Mesendoderm (in vitro differentiated cells): ENCODE data around the gene RECQL.
"Not testable (repeated sequence)": the region's sequence is repeated elsewhere in the genome, so short reads cannot be mapped to it uniquely, and the experiment has no call there.

Source experiments
- DNase-seq: peaks from one replicate; pipeline ENCODE4 v3.0.0; 2013
- H2AK5ac ChIP-seq: 2 replicates; pipeline ENCODE4 v1.6.1; 2013; ENCODE audit warnings: low read length, inconsistent platforms
- H2BK120ac ChIP-seq: 2 replicates; pipeline ENCODE4 v1.6.1; 2013; ENCODE audit warnings: low read depth, mild to moderate bottlenecking, low read length, moderate library complexity, mixed read lengths
- H2BK15ac ChIP-seq: replicated peaks from 2 replicates; pipeline ENCODE4 v1.6.1; 2013; ENCODE audit warnings: low read depth, mild to moderate bottlenecking, moderate library complexity
- H2BK5ac ChIP-seq: 2 replicates; pipeline ENCODE4 v1.6.1; 2013; ENCODE audit warnings: low read length, inconsistent platforms
- H3K18ac ChIP-seq: 2 replicates; pipeline ENCODE4 v1.6.1; 2013; ENCODE audit warnings: mild to moderate bottlenecking, low read length, mixed read lengths
- H3K23ac ChIP-seq: one replicate; pipeline ENCODE4 v1.6.1; 2013; ENCODE audit warnings: low read length
- H3K27ac ChIP-seq: 2 replicates; pipeline ENCODE4 v1.5.1; 2013; ENCODE audit warnings: low read depth, mild to moderate bottlenecking, inconsistent platforms, low read length, moderate library complexity
- H3K27me3 ChIP-seq: 2 replicates; pipeline ENCODE4 v1.6.1; 2013; ENCODE audit warnings: low read length, control low read depth, mild to moderate bottlenecking, inconsistent platforms; ENCODE audit not compliant: insufficient read depth, poor library complexity
- H3K36me3 ChIP-seq: 2 replicates; pipeline ENCODE4 v1.6.1; 2013; ENCODE audit warnings: low read length, inconsistent platforms; ENCODE audit not compliant: control insufficient read depth, insufficient read depth
- H3K4ac ChIP-seq: one replicate; pipeline ENCODE4 v1.6.1; 2013; ENCODE audit warnings: low read depth, mild to moderate bottlenecking, low read length, moderate library complexity
- H3K4me1 ChIP-seq: 2 replicates; pipeline ENCODE4 v1.6.1; 2013; ENCODE audit warnings: low read depth, low read length, inconsistent platforms; ENCODE audit not compliant: control insufficient read depth
- H3K4me2 ChIP-seq: 2 replicates; pipeline ENCODE4 v1.6.1; 2013; ENCODE audit warnings: low read length
- H3K4me3 ChIP-seq: 2 replicates; pipeline ENCODE4 v1.5.1; 2013; ENCODE audit warnings: mild to moderate bottlenecking, low read length
- H3K56ac ChIP-seq: one replicate; pipeline ENCODE4 v1.6.1; 2013; ENCODE audit warnings: low read length
- H3K79me1 ChIP-seq: 2 replicates; pipeline ENCODE4 v1.6.1; 2013; ENCODE audit warnings: low read length, inconsistent platforms
- H3K79me2 ChIP-seq: 2 replicates; pipeline ENCODE4 v1.6.1; 2013; ENCODE audit warnings: mild to moderate bottlenecking, low read length; ENCODE audit not compliant: control insufficient read depth, insufficient read depth
- H3K9ac ChIP-seq: 2 replicates; pipeline ENCODE4 v1.6.1; 2013; ENCODE audit warnings: low read length, inconsistent platforms
- H4K5ac ChIP-seq: one replicate; pipeline ENCODE4 v1.6.1; 2013; ENCODE audit warnings: low read length
- H4K8ac ChIP-seq: one replicate; pipeline ENCODE4 v1.6.1; 2013; ENCODE audit warnings: low read depth, mild to moderate bottlenecking, control low read depth, low read length, moderate library complexity
- WGBS: extraction: QIAGEN DNeasy Blood & Tissue Kit; methylation state at CpG from one replicate; pipeline ENCODE4 v1.1.7; 2013; ENCODE audit warnings: low lambda C conversion rate, missing lambda C conversion rate; ENCODE audit not compliant: insufficient coverage; ENCODE audit errors: extremely low coverage; 5-methylcytosine and 5-hydroxymethylcytosine counted together

Gene RECQL

GRCh38 chr12:21476949-21477348, 24.5 kb downstream of the RECQL start:
- no peak overlapping the region for H4K5ac ChIP-seq
- peaks cover 1% of the 10 kb centered on the region for H3K36me3 ChIP-seq
- no peaks in the 10 kb centered on the region for H3K79me1 ChIP-seq
- no peak for DNase-seq
- no peak overlapping the region for H2BK15ac ChIP-seq
- H4K8ac ChIP-seq = no peak overlapping the region
- H3K27me3 ChIP-seq = no peaks in the 10 kb centered on the region
- H3K4me2 ChIP-seq = no peak overlapping the region
- H3K23ac ChIP-seq = no peak overlapping the region
- no peak overlapping the region for H3K18ac ChIP-seq
- H3K9ac ChIP-seq = no peak overlapping the region
- H3K4ac ChIP-seq = no peak overlapping the region
- no peak overlapping the region for H2BK5ac ChIP-seq
- no peak overlapping the region for H3K4me3 ChIP-seq
- WGBS = 100% methylated on average over 2 of the region's 3 CpGs
- no peak overlapping the region for H3K27ac ChIP-seq
- no peaks in the 10 kb centered on the region for H3K79me2 ChIP-seq
- no peaks in the 10 kb centered on the region for H3K4me1 ChIP-seq
- H2AK5ac ChIP-seq = no peak overlapping the region
- H2BK120ac ChIP-seq = no peak overlapping the region
- H3K56ac ChIP-seq = no peak overlapping the region

GRCh38 chr12:21475552-21475951, 25.9 kb downstream of the RECQL start:
- Histone ChIP-seq H2BK15ac (no peak overlapping the region), H2BK120ac (no peak overlapping the region), H2BK5ac (no peak overlapping the region), H3K4me1 (no peaks in the 10 kb centered on the region), H3K4ac (no peak overlapping the region), H3K27ac (no peak overlapping the region), H3K56ac (no peak overlapping the region), H3K27me3 (no peaks in the 10 kb centered on the region), H4K8ac (no peak overlapping the region), H3K36me3 (peaks cover 1% of the 10 kb centered on the region), H3K79me2 (no peaks in the 10 kb centered on the region), H2AK5ac (no peak overlapping the region), H3K4me2 (no peak overlapping the region), H3K9ac (no peak overlapping the region), H3K18ac (no peak overlapping the region), H3K23ac (no peak overlapping the region), H3K79me1 (no peaks in the 10 kb centered on the region), H3K4me3 (no peak overlapping the region), H4K5ac (no peak overlapping the region)
- no peak for DNase-seq
- WGBS = no CpG with 5 or more reads among the region's 1 CpG

GRCh38 chr12:21472197-21472823, 29.1 kb downstream of the RECQL start:
- H3K4me2 ChIP-seq = no peak overlapping the region
- H3K4me1 ChIP-seq = no peaks in the 10 kb centered on the region
- H4K8ac ChIP-seq = no peak overlapping the region
- no peak overlapping the region for H4K5ac ChIP-seq
- WGBS = no CpG with 5 or more reads among the region's 7 CpGs
- H3K56ac ChIP-seq = no peak overlapping the region
- H3K27ac ChIP-seq = no peak overlapping the region
- no peak overlapping the region for H2AK5ac ChIP-seq
- no peak overlapping the region for H2BK15ac ChIP-seq
- no peak overlapping the region for H2BK5ac ChIP-seq
- DNase-seq = no peak
- H3K4ac ChIP-seq = no peak overlapping the region
- H2BK120ac ChIP-seq = no peak overlapping the region
- H3K79me1 ChIP-seq = no peaks in the 10 kb centered on the region
- no peaks in the 10 kb centered on the region for H3K79me2 ChIP-seq
- H3K4me3 ChIP-seq = no peak overlapping the region
- H3K23ac ChIP-seq = no peak overlapping the region
- H3K27me3 ChIP-seq = no peaks in the 10 kb centered on the region
- H3K9ac ChIP-seq = no peak overlapping the region
- H3K36me3 ChIP-seq = peaks cover 1% of the 10 kb centered on the region
- H3K18ac ChIP-seq = no peak overlapping the region

GRCh38 chr12:21471294-21471693, 30.1 kb downstream of the RECQL start:
- DNase-seq = no peak
- H3K36me3 ChIP-seq = peaks cover 1% of the 10 kb centered on the region
- H3K4me2 ChIP-seq = no peak overlapping the region

GRCh38 chr12:21467334-21467733, 34.1 kb downstream of the RECQL start:
- H3K18ac ChIP-seq, H2BK120ac ChIP-seq, H3K36me3 ChIP-seq, H3K27me3 ChIP-seq, H2AK5ac ChIP-seq, H3K4ac ChIP-seq, H3K4me1 ChIP-seq, H3K27ac ChIP-seq, H3K4me2 ChIP-seq, H2BK15ac ChIP-seq, H4K8ac ChIP-seq, DNase-seq, H3K4me3 ChIP-seq, H3K23ac ChIP-seq, H3K79me2 ChIP-seq, H4K5ac ChIP-seq, H3K79me1 ChIP-seq, H2BK5ac ChIP-seq, H3K9ac ChIP-seq, H3K56ac ChIP-seq: not testable (repeated sequence)
- WGBS = no CpG with 5 or more reads among the region's 2 CpGs

More at GRCh38 chr12:21471294-21471693, 30.1 kb downstream of the RECQL start:
- Histone ChIP-seq H3K27me3 (no peaks in the 10 kb centered on the region), H3K4ac (no peak overlapping the region), H2BK15ac (no peak overlapping the region), H3K56ac (no peak overlapping the region), H2AK5ac (no peak overlapping the region), H3K27ac (no peak overlapping the region), H3K4me1 (no peaks in the 10 kb centered on the region), H4K8ac (no peak overlapping the region), H2BK120ac (no peak overlapping the region), H2BK5ac (no peak overlapping the region), H3K79me1 (no peaks in the 10 kb centered on the region), H3K18ac (no peak overlapping the region), H3K9ac (no peak overlapping the region), H3K23ac (no peak overlapping the region), H3K79me2 (no peaks in the 10 kb centered on the region), H3K4me3 (no peak overlapping the region), H4K5ac (no peak overlapping the region)
- no CpG with 5 or more reads among the region's 2 CpGs for WGBS

- no peak overlapping the region for H2BK15ac ChIP-seq
- H4K8ac ChIP-seq = no peak overlapping the region
- H3K27ac ChIP-seq = no peak overlapping the region
- H3K9ac ChIP-seq = no peak overlapping the region
- H3K36me3 ChIP-seq = no peaks in the 10 kb centered on the region
- H3K23ac ChIP-seq = no peak overlapping the region
- H3K79me2 ChIP-seq = no peaks in the 10 kb centered on the region
- H3K4me3 ChIP-seq = no peak overlapping the region
- no peak for DNase-seq
- H4K5ac ChIP-seq = no peak overlapping the region
- H3K18ac ChIP-seq = no peak overlapping the region
- H2AK5ac ChIP-seq = no peak overlapping the region
- no peak overlapping the region for H3K4me2 ChIP-seq
- no peak overlapping the region for H2BK5ac ChIP-seq
- no peak overlapping the region for H2BK120ac ChIP-seq
- no peaks in the 10 kb centered on the region for H3K27me3 ChIP-seq
- H3K56ac ChIP-seq = no peak overlapping the region
- no peaks in the 10 kb centered on the region for H3K4me1 ChIP-seq
- no CpG with 5 or more reads among the region's 2 CpGs for WGBS
- no peak overlapping the region for H3K4ac ChIP-seq
- no peaks in the 10 kb centered on the region for H3K79me1 ChIP-seq
These were observed 42.0 kb downstream of the RECQL start for GRCh38 chr12:21459474-21459873.
